NK-92 (cell line): ENCODE results near the gene FBXO10.

Experiments used
- DNase-seq: peaks from one replicate; lab custom pipeline; 2025; ENCODE audit not compliant: unreplicated experiment; lab: John Stamatoyannopoulos, UW

FBXO10 gene

DNA sequence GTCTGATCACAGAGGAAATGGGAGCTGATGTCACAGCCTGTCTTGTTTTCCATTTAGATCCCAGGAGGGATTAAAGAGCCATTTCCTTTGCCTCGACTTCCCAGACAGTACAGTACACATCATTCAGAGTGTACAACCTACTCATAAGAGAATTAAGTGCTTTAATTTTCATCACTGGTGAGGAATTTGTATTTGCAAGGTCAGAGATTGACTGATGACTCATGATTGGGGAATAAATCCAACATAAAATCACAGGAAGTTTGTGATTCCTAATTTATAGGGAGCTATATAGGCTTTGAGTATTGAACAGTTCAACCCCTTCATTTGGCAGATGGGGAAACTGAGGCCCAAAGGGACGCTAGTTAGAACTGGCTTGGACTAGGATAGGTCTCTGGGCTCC, 20.3 kb upstream of the FBXO10 start:
- no peak for DNase-seq

DNA sequence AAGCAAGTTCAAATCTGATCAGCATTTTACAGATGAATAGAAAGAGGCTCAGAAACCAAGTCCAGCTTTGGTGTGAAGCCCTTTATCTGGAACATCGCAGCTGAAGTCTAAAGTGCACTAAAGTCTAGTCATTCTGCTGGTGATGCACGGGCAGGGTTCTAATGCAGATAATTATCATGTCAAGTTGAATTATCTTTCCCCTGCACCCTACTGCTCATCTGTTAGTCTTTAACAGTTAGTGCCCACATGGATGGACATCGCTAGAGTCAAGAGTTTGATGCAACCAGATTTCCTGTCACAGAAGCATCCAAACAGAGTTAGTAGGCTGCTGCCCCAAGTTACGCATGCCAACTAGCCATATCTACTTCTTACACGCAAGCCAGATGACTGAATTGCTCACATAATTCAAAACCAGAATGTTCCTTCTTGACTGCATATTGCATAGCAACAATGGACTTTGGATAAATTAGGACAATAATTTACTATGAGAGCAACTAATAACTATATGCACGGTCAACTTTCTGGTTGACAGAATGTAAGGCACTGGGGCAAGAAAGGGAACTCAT, 17.8 kb upstream of the FBXO10 start:
- DNase-seq = no peak

DNA sequence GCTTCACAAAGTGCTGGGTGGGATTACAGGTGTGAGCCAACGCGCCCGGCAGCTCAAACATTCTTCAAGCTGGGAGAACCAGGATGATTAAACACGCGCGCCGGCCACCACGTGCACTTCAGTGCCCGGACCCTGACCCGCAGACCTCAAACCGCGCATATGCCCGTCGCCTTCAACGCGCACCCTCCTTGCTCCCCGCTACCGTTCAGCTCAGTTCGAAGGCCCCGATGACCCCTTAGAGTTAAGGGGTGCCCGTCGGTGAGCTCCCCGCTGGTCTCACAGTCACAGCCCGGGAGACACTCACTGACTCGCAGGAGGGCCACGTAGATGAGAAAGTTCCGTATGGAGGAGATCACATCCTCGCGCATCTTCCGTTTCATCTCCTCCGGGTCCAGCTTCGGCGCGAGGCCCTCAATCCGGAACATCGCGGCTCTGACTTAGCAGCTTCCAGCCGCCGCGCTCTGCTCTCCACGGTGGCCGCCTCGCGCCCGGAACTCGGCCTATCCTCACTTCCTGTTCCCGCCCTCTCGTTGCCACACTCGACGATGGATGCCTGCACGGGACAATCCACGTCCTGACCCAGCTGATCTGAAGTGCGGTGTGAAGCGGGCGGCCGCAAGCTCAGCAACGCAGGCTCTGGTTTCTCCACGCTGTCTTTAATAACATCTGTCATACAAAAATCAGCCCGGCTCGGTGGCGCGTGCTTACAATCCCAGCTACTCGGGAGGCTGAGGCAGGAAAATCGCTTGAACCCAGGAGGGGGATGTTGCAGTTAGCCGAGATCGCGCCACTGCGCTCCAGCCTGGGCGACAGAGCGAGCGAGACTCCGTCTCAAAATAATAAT, 16.1 kb upstream of the FBXO10 start, which contains the start of gene TOMM5:
Gene TOMM5, minus strand, starts transcription at position 490 of the 844 bp plus-strand sequence. Its CDS starts 65 bp downstream, at position 425.
- peak; percentile 44 for DNase-seq

DNA sequence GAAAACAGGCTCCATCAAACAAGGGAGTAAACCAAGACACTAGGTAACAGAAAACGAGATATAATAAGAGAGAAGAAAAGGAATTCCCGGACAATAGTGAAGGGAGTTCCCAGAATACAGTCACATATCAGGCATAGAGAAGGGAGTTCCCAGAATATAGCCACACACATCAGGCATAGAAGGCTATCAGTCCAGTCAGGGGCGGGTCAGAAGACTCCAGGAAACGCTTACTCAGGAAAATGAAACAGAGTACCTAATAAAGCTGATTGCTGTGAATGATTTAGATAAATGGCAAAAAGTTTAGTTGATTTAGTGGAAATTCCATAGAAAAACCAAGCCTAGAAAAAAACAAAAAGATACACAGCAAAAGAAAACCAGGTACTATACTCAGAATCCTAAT, 11.3 kb upstream of the FBXO10 start:
- no peak for DNase-seq

DNA sequence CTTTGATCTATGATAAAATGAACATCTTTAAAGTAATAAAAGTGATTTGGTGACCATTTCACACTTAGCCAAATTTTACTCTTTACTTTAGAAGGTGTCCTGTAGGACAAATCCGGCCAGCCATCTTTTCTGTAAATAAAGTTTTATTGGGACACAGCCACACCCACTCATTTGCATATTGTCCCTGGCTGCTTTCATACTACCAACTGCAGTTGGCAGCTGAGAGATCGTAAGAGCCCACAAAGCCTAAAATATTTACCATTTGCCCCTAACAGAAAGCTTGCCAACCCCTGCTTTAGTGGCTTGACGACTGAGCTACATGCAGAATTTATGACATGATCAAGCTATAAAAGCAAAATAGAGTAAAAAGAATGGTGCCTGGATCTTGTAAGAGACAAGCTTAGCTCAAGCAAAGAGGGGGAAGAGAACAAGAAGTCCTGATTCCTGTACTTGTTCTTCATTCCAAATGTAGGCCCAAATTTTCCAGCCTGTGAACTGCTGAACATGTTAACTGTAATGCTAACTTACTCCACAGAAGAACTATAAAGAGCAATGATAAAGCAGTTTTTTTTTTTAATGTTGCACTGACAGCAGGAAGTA, 7.4 kb upstream of the FBXO10 start:
- no peak for DNase-seq

DNA sequence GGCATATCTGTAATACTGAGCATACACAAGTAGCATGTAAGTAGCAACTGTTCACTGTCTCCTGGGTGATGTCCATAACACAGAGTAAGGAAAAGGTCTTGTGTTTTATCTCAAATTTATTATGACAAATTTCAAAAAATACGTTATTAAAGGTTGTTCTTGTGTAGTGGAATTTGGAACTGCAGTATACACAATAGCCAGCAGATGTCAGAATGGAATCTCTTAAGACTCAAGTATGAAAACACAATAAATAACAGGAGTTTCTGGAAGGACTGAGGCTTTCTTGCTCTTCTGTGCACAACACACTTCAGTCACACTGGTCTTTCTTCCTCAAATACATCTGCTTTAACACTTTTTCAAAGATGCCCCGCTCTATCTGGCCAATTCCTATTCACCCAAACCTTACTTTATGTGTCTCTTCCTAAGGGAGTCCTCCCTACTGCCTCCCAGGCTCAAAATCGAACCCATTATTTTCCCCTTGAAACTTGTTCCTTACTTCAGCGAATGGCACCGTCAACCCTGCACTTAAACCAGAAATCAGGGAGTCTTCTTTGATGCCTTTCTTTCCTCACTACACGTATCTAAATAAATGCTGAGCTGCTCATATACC, 6.5 kb upstream of the FBXO10 start:
- DNase-seq = no peak

DNA sequence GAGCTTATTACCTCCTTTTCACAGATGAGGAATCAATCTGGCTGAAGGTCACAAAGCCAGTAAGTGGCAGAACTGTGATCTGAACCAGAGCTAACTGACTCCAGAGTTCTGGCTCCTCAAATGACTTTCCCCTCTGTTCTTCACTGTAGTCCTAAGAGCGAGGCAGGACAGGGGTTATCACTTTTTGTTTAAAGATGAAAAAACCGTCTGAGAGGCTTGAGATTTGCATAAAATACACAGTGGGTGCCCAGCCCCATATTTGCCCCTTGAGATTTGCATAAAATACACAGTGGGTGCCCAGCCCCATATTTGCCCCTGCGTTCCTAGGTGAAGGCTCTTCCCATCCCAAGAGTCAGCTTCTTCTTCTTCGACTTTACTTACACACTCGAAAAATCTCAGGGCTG, 667 bp downstream of the FBXO10 start:
- DNase-seq = no peak

DNA sequence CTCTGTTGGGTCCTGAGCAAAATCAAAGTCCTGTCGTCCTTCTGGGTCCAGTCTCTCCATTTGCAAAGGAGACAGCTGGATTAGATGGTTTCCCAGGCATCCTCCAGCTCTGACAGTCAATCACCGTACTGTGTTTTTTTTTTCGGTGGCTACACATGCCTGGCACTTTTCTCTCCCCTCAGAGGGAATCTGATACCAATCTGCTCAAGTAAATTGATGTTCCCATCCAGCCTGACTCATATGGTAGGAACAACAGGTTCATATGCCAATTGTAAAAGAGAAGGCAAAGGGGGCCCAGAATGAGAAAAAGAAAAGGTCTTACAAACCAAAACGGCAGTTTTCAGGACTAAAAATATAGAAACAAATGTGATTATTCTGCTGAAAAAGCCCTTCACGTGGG, 1.2 kb downstream of the FBXO10 start:
- no peak for DNase-seq

DNA sequence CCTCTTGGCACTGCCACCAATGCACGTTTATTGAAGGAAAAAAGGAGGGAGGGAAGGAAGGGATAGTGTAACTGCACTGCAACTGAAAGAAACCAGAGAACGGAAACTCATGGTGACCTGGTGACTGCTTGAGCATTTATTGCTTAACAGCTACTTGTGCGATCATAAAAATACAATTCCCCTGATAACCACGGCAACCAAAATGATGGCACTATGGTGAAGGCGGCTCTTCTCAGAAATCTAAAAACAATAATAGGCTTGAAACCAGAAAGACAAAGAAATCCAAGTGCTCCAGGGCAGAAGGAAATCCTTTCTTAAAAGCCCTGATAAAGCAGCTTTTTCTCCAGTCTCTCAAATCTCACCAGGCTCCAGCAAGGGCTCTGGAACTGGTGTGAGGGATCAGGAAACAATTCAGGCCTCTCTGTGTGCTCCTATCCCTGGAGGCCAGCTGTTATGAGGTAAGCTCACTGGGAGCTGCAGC, 1.9 kb downstream of the FBXO10 start:
- DNase-seq = no peak

DNA sequence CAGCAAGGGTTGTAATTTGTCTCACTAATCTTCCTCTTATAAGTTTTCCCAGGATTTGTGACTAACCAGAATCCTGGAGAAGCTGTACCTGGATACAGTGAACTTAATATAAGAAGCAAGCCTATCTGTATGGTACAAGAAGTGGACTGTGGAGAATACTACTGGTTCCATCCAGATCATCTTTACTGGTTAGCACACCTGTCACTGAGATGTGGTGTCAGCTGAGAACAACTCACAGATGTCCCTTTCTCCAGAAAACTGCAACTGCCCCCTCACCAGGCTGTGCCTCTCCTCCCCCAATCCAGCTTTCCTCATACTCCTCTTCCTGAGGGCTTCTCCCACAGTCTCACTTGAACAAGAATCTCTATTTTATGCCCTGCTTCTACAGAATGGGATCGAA, 4.9 kb downstream of the FBXO10 start:
- DNase-seq = no peak

DNA sequence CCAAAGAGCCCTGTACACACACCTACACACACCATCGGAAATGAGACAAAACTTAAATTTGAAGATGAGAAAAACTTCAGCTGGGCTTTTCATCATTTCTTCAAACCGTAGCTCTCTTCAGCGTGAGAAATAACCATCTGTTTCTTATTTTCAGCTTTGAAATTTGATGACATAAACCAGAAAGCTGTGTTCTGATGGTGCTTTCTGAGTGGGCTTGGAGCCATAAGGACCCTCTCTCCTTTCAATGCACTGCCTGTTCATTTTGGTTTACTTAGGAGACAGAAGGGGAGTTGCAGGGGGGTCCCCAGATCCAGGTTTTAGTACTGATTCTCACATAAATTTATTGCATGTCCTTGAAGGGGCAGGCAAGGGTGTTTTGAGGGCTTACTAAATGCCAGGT, 9.5 kb downstream of the FBXO10 start:
- DNase-seq = no peak

DNA sequence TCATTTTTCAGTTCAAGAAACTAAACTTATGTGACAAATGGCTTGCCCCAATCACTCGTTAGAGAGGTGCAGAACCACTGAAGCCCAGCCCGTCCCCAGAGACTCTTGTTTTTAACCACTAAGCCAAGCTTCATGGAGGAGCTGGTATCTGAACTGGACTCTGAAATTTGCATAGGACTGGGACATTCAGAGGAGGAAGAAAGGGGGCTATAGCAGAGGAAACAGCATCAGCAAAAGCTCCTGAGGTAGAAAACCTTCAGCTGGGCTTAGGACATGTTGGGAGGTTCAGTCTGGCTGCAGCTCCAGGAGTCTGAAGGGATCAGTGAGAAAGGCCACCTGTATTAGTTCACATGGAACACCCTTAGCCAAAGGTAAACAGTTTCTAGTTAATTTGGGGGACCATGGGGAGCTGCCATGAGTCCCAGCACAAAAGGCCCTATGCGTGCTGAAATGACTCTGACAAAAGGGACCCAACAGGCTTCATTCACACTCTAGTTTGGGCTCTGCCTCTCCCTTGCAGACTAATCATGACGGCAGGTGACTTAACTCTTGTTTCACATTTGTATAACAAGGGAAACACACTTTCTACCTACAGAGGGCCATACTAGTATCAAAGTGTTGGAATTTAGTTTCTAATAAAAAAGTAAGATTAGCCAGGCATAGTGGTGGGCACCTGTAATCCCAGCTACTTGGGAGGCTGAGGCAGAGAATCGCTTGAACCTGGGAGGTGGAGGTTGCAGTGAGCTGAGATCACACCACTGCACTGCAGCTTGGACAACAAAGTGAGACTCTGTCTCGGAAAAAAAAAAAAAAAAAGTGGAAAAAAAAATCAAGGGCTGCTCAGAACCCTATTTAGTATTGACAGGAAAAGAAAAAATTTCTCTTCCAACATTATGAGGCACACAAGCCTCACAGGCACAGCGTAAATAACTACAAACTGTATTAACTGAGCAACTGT, 10.2 kb downstream of the FBXO10 start:
- DNase-seq = no peak

DNA sequence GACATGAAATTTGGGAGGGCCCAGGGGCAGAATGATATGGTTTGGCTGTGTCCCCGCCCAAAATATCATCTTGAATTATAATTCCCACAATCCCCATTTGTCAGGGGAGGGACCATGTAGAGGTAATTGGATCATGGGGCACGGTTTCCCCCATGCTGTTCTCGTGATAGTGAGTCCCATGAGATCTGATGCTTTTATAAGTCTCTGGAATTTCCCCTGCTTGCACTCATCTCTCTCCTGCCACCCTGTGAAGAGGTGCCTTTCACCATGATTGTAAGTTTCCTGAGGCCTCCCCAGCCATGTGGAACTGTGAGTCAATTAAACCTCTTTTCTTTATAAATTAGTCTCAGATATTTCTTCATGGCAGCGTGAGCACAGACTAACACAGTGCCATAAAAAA, 11.3 kb downstream of the FBXO10 start:
- DNase-seq = no peak

DNA sequence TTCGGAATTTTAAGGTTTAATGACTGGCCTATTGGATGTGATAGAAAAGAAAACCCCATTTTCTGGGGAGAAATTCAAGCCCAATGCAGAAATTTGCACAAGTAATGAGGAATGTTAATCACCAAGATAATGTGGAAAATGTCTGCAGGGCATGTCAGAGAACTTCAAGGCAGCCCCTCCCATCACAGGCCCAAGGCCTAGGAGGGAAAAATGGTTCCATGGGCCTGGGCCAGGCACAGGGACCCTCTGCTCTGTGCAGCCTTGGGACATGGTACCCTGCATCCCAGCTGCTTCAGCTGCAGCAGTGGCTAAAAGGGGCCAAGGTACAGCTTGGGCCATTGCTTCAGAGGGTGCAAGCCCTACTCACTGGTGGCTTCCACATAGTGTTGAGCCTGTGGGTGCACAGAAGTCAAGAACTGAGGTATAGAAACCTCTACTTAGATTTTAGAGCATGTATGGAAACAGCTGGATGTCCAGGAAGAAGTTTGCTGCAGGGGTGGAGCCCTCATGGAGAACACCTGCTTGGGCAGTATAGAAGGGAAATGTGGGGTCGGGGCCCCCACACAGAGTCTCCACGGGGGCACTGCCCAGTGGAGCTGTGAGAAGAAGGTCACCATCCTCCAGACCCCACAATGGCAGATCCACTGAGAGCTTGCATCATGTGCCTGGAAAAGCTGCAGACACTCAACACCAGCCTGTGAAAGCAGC, 12.2 kb downstream of the FBXO10 start:
- DNase-seq = no peak

DNA sequence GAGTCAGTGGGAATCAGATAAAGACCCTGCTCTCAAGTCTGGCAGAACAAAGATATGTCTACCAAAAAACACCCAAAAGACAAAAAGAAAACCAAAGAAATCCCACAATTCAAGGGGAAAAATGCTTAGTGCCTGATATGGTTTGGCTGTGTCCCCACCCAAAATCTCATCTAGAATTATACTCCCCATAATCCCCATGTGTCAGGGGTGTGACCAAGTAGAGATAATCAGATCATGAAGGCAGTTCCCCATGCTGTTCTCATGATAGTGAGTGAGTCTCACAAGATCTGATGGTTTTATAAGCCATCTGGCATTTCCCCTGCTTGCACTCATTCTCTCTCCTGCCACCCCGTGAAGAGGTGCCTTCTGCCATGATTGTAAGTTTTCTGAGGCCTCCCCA, 13.4 kb downstream of the FBXO10 start:
- no peak for DNase-seq

DNA sequence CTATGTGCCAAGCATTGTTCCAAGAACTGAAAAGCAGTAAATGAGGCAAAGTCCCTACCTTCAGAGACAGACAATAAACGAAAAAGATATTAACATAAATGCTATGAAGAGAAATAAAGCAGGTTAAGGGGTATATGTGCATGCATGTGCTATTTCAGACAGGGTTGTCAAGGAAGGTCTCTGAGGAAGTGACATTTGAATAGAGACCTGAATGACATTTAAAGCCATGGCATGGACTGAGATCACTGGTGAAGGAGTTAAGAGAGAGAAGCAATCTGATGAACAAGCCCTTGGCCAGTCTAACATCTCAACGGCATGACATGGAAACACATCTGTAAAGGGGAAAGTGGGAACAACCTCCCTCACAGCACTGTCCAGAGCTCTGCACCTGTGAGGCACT, 14.5 kb downstream of the FBXO10 start:
- no peak for DNase-seq

DNA sequence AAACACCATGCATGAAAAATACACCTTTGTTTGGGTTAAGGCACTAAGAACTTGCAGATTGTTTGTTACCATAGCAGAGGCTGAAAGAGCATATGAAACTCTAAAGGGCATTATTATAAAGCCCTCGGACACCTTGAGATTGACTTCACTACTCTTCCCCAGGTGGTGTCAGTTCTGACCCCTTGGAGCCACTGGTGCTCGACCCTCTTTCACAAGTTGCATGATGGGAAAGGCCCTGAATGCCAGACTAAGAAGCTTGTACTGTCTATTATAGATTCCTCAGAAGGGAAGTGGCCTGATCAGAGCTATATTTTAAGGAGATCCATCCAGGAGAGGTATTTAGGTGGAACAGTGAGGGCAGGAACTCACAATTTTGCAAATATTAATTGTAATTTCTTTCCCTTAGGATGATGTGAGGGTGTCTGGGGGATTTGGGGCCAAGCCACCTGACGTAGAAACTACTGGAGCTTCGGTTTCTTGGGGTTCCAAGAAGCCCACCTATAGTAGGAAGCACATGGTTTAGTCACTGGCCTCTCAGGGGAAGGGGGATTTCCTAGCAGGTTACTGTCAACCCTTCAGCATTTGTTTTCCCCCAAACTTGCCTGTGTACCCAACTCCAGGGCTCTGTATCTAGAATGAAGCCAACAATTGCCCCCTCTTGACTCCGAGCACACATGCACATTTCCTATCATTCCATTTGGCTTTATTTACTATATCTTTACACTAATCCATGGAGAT, 16.2 kb downstream of the FBXO10 start:
- no peak for DNase-seq

DNA sequence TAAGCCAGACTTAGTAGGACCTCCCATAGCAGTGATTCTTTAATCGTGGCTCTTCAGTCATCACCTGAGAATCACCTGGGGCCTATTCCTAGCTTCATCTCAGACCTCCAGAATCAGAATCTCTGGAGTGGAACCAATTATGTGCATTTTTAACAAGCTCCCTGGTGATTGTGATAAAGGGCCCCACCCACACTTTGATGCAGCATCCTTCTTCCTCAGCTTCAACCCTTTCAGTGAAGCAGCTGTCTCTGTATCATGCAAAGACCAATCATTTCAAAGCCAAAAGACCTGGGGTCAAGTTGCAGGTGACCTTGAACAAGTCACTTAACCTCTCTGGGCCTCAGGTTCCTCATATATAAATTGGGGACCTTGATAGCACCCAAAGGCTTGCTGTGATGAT, 17.1 kb downstream of the FBXO10 start:
- no peak for DNase-seq

DNA sequence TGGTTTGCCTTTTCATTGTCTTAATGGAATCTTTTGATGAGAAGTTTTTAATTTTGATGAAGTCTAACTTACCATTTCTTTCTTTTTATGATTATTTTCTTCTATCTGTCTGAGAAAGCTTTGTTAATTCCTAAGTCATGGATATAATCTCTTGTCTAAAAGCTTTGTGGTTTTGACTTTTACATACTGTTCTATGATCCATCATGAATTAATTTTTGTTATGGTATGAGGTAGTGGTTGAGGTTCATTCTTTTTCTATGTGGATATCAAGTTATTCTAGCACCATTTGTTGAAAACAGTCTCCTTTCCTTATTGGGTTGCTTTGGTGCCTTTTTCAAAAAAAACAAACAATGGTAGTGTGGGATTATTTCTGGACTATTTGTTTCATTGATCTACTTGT, 20.4 kb downstream of the FBXO10 start:
- no peak for DNase-seq
